GM12874 (cell line): Measurements from ENCODE around the gene CCL4.

Experiments
- CTCF ChIP-seq: IDR thresholded peaks from 2 replicates; pipeline ENCODE4 v1.5.1; 2011; ENCODE audit warnings: low read depth, mild to moderate bottlenecking, control low read depth, low read length, moderate library complexity; ENCODE audit not compliant: insufficient read depth

Gene CCL4

GRCh38 chr17:36144014-36144413 lies 40.4 kb downstream of the CCL4 start:
- TF ChIP-seq CTCF: no peak

GRCh38 chr17:36144981-36145729 lies 41.5 kb downstream of the CCL4 start:
- TF ChIP-seq CTCF: no peak

GRCh38 chr17:36147601-36148000 lies 44.0 kb downstream of the CCL4 start:
- no peak for TF ChIP-seq CTCF

GRCh38 chr17:36148559-36149295 lies 45.1 kb downstream of the CCL4 start:
- TF ChIP-seq CTCF: peak; percentile 99

GRCh38 chr17:36149296-36149820 lies 45.7 kb downstream of the CCL4 start:
- TF ChIP-seq CTCF: no peak

- no peak for TF ChIP-seq CTCF
Measured at GRCh38 chr17:36151891-36152638, 48.4 kb downstream of the CCL4 start.

GRCh38 chr17:36152639-36153120 lies 49.1 kb downstream of the CCL4 start:
- TF ChIP-seq CTCF: 0 out of 2 replicates have a peak, but pooled peaks have one; percentile 4
